ENCODE results near the gene MAPK8. TPM values are rescaled to one million over a fixed set of nuclear protein-coding genes. Genes with fewer than 3 reads are reported as not detected.

MAPK8 gene
- polyA plus RNA-seq, 1 of the 3 experiments (the other 2 are of a cell fraction), result 26.4 TPM

DNA sequence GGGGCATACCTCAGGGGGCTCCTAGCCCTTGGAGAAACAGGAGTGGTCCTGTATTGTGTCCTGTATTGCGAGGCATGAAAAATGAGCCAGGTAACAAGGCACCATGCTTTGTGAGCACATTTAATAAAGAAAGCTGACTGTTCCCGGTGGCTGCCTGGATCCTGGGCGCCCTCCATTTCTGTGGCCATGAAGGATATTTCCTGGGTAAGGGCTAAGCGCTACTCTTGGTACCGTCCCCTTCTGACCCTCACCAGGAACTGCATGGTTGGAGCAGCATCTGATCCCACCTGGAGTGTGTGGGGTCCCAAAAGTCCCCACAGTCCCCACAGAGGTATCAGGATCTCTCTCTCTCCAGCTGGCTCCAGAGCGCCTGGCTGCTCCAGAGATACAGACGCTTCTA, 139.5 kb downstream of the MAPK8 start:
- H3K9ac ChIP-seq, result no peak overlapping the region
- ChIA-PET POLR2A (interaction anchor here (1.3 kb wide), 1 partner anchor 9 kb away, joined by 3 read pairs; no protein-coding TSS in a partner anchor), CTCF (interaction anchor here (1.1 to 7.6 kb wide), 15 partner anchors 9 to 211 kb away, joined by 3 to 94 read pairs (median 7); no protein-coding TSS in a partner anchor)
- peaks cover 12 to 33% of the 10 kb centered on the region in 2 experiments; a peak in 3 of 4 replicates for H3K4me1 ChIP-seq (ENCODE audit: control insufficient read depth in 1 of 2, insufficient read depth in 2 of 2, low read depth in 1 of 2, low read length in 1 of 2)
- WGBS (ENCODE audit: low lambda C conversion rate), result 83% methylated on average over 6 of the region's 7 CpGs
- H3K9me3 ChIP-seq, result no peaks in the 10 kb centered on the region
- TF ChIP-seq TAF1 (IDR thresholded peaks at IDR 0.05; ENCODE audit: borderline replicate concordance, low read depth, low read length), result no peak
- no peaks in the 10 kb centered on the region for H3K36me3 ChIP-seq (replicated peaks in 1 of 2; ENCODE audit: control insufficient read depth in 1 of 2, insufficient read depth in 2 of 2, low read length in 1 of 2)
- H3K4me3 ChIP-seq (ENCODE audit: low read depth in 2 of 2, low read length in 1 of 2), result no peak overlapping the region
- H3K27me3 ChIP-seq (ENCODE audit: insufficient read depth), result no peaks in the 10 kb centered on the region
- no peaks in the 10 kb centered on the region for H3K9me2 ChIP-seq
- peaks cover 22% of the 10 kb centered on the region for H3F3A ChIP-seq (replicated peaks; ENCODE audit: insufficient read depth)
- H3K4me2 ChIP-seq, result no peak overlapping the region
- H2AFZ ChIP-seq (ENCODE audit: low read depth), result no peak overlapping the region
- no peak for DNase-seq
- H3K27ac ChIP-seq (ENCODE audit: low read depth in 2 of 2, low read length in 1 of 2), result no peak overlapping the region
- H4K20me1 ChIP-seq (ENCODE audit: insufficient read depth), result peaks cover 24% of the 10 kb centered on the region
- H3K79me2 ChIP-seq (ENCODE audit: insufficient read depth), result no peaks in the 10 kb centered on the region

DNA sequence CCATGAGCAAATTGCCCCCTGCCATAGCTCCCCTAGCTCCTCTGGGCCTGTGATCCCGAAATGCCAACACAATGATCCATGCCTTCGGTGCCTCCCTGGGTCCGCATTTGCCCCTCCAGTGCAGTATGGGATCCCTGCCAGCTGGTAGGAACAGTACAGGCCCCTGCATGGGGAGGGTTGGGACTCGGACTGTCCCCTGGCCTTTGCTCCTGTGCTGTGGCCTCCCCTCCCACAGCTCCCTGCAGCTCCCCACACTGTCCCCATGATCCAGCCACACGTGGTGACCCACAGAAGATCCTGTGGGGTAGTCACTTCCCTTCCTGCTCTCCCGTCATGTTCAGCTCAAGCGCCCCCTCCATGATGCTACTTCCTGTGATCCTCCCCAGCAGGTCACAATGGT, 140.3 kb downstream of the MAPK8 start:
- CTCF ChIA-PET, result interaction anchor here (1.1 to 7.6 kb wide), 7 partner anchors 16 to 210 kb away, joined by 3 to 94 read pairs (median 7); no protein-coding TSS in a partner anchor
- Histone ChIP-seq H3K9ac (no peak overlapping the region), H3K9me2 (no peaks in the 10 kb centered on the region), H4K20me1 (ENCODE audit: insufficient read depth) (peaks cover 24% of the 10 kb centered on the region), H3K27me3 (ENCODE audit: insufficient read depth) (no peaks in the 10 kb centered on the region), H3K4me3 (ENCODE audit: low read depth in 2 of 2, low read length in 1 of 2) (no peak overlapping the region), H3K4me2 (no peak overlapping the region), H3K36me3 (replicated peaks in 1 of 2; ENCODE audit: control insufficient read depth in 1 of 2, insufficient read depth in 2 of 2, low read length in 1 of 2) (no peaks in the 10 kb centered on the region), H3K9me3 (no peaks in the 10 kb centered on the region), H3F3A (replicated peaks; ENCODE audit: insufficient read depth) (peaks cover 20% of the 10 kb centered on the region), H2AFZ (ENCODE audit: low read depth) (no peak overlapping the region), H3K4me1 (ENCODE audit: control insufficient read depth in 1 of 2, insufficient read depth in 2 of 2, low read depth in 1 of 2, low read length in 1 of 2) (peaks cover 12 to 33% of the 10 kb centered on the region in 2 experiments; a peak in 3 of 4 replicates), H3K27ac (ENCODE audit: low read depth in 2 of 2, low read length in 1 of 2) (no peak overlapping the region), H3K79me2 (ENCODE audit: insufficient read depth) (no peaks in the 10 kb centered on the region)
- POLR2A ChIA-PET, result no interaction called here
- TF ChIP-seq, protein P1, sequence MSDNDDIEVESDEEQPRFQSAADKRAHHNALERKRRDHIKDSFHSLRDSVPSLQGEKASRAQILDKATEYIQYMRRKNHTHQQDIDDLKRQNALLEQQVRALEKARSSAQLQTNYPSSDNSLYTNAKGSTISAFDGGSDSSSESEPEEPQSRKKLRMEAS (IDR thresholded peaks at IDR 0.05; ENCODE audit: low read depth), result no peak
- no peak for TF ChIP-seq MEF2A (IDR thresholded peaks at IDR 0.05; ENCODE audit: borderline replicate concordance, low read depth)
- DNase-seq, result no peak
- WGBS (ENCODE audit: low lambda C conversion rate), result 82% methylated on average over 4 of the region's 7 CpGs

DNA sequence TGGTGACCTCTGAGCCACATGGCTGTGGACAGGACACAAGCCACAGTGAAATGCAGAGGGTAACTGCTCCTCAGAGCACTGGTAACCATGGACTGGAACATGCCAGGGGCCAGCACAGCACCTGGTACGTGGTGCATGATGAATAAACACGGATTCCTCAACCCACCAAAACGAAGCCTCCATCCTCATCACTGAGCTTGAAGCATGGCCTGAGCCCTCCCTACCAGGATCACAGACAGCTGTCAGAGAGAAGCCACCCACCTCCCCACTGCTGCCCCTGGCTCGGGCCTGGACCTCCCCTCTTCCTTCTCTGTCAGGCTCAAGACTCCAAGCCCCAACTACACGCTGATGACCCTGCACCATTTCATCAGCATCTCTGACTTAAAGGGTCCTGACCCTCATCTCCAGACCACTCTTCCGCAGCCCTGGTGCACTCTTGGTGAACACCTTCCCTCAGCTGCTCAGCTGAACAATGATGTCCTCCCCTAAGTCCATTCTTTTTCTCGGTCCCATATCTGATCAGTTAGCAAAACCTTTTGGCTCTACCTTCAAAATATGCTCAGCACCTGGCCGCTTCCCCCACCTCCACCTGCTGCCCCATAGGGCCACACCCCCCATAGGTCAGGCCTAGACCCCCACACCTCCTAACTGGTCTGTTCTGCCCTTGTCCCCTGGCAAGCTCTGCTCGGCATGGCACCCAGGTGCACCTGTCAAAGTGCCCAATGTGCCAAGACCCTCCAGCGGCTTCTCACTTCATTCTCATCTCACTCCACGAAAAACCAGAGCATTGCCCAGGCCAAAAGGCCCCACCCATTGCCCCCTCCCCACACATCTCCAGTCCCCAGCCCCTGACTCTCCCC, 141.1 kb downstream of the MAPK8 start:
- Histone ChIP-seq H3K4me3 (ENCODE audit: low read depth in 2 of 2, low read length in 1 of 2) (no peak overlapping the region), H3K27me3 (ENCODE audit: insufficient read depth) (no peaks in the 10 kb centered on the region), H3K4me2 (no peak overlapping the region), H3K79me2 (ENCODE audit: insufficient read depth) (0 out of 2 replicates have a peak, but pooled peaks cover under 1% of the 10 kb centered on the region), H3K4me1 (ENCODE audit: control insufficient read depth in 1 of 2, insufficient read depth in 2 of 2, low read depth in 1 of 2, low read length in 1 of 2) (peaks cover 12 to 33% of the 10 kb centered on the region in 2 experiments; a peak in 3 of 4 replicates), H3K36me3 (replicated peaks in 1 of 2; ENCODE audit: control insufficient read depth in 1 of 2, insufficient read depth in 2 of 2, low read length in 1 of 2) (peaks cover 0 to 2% of the 10 kb centered on the region in 2 experiments), H3K9me2 (no peaks in the 10 kb centered on the region), H3K9ac (no peak overlapping the region), H3F3A (replicated peaks; ENCODE audit: insufficient read depth) (peaks cover 20% of the 10 kb centered on the region), H3K9me3 (no peaks in the 10 kb centered on the region), H3K27ac (ENCODE audit: low read depth in 2 of 2, low read length in 1 of 2) (no peak overlapping the region), H2AFZ (ENCODE audit: low read depth) (no peak overlapping the region), H4K20me1 (ENCODE audit: insufficient read depth) (peaks cover 24% of the 10 kb centered on the region)
- 95% methylated on average over 11 of the region's 11 CpGs for WGBS (ENCODE audit: low lambda C conversion rate)
- TF ChIP-seq MXI1 (IDR thresholded peaks at IDR 0.05; ENCODE audit: low read depth, low read length), result no peak
- no peak for TF ChIP-seq RFX5 (IDR thresholded peaks at IDR 0.05; ENCODE audit: low read length)
- no peak for DNase-seq
- ChIA-PET POLR2A (no interaction called here), CTCF (interaction anchor here (0.7 to 7.6 kb wide), 5 partner anchors 12 to 209 kb away, joined by 3 to 94 read pairs (median 12); no protein-coding TSS in a partner anchor)
